GM18858 (cell line): ENCODE results near the gene GOLGA8O.
"Not testable (repeated sequence)": the region's sequence is repeated elsewhere in the genome, so short reads cannot be mapped to it uniquely, and the experiment has no call there.

ENCODE experiments used
- ATAC-seq: cut with Tn5 transposase; IDR thresholded peaks from one replicate; pipeline ENCODE4 v1.9.1; 2021; ENCODE audit not compliant: unreplicated experiment

The GOLGA8O gene, protein sequence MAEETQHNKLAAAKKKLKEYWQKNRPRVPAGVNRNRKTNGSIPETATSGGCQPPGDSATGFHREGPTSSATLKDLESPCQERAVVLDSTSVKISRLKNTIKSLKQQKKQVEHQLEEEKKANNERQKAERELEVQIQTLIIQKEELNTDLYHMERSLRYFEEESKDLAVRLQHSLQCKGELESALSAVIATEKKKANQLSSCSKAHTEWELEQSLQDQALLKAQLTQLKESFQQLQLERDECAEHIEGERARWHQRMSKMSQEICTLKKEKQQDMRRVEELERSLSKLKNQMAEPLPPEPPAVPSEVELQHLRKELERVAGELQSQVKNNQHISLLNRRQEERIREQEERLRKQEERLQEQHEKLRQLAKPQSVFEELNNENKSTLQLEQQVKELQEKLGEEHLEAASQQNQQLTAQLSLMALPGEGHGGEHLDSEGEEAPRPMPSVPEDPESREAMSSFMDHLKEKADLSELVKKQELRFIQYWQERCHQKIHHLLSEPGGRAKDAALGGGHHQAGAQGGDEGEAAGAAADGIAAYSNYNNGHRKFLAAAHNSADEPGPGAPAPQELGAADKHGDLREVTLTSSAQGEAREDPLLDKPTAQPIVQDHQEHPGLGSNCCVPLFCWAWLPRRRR

GRCh38 chr15:32455534-32455933, at the start of gene GOLGA8O:
Gene GOLGA8O, minus strand, starts transcription at chr15:32455634. Its CDS starts 98 bp downstream, at chr15:32455536.
- not testable (repeated sequence) for ATAC-seq

DNA sequence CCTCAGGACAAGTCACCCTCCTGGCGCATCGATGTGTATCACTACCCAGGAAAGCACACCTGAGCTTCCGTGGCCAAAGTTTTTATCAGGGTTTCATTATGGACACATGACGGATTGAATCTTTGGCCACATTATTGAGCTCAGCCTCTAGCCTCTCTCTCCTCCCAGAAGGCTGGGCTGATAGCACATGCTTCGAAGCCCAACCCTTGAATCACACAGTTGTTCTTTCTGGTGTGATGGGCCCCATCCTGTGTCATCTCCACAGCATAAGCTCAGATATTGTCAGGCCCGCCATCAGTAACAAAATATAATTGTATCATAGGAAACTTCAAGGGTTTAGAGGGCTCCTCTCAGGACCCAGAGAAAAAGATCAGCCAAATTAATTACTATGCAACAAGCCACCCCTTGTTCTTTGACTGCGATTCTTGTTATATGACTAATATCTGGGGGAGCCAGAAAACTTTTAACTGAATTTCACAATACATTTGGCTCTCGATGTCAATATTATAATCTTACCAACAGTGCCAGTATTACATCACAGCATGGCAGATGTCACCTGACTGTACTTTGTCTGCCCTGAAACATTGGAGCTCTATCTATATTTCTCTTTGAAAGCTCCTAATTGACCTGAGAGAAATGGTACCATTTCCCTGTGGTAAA, 48.8 kb upstream of the GOLGA8O start:
- ATAC-seq = not testable (repeated sequence)

- not testable (repeated sequence) for ATAC-seq
These were observed 47.5 kb upstream of the GOLGA8O start for GRCh38 chr15:32502946-32503345.

DNA sequence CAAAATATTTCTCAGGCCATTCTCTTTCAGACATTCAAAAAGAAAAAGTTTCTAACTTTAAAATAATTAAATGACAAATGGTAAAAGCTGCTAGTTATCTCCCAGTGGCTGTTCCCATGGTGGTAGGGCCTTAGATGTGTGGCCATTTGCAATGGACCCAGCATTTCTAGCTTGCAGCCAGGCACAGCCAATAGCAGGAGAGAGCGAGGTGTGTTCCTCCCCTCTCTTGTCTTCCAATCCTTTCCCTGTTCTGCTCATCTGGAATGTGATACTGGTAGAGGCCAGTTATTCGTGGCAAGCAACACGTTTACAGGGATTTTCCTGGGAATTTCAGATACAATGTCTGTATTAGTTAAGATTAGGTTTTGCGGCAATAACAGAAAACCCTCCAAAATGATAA, 37.3 kb upstream of the GOLGA8O start:
- not testable (repeated sequence) for ATAC-seq

GRCh38 chr15:32486474-32486873, 31.0 kb upstream of the GOLGA8O start:
- ATAC-seq = not testable (repeated sequence)

GRCh38 chr15:32483377-32483776, 27.9 kb upstream of the GOLGA8O start:
- ATAC-seq = not testable (repeated sequence)

DNA sequence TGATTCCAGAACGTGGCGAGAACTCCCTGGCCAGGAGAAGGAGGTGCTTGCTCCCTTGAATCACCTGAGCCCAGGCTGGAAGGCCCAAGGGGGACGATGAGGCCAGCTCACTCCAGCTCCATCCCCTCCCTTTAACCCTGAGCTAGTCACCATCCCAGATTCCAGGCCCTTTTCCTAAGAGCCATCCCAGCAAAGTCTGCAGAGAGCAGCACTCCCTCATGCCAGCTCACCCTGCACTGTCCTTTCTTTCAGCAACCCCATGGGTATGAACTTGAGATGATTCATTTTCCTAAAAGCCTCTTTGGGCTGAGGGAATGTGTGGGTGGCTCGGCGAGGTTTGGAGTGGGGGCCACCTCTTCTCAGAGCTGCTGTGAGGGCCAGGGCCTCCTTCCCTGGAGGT, 26.2 kb upstream of the GOLGA8O start:
- ATAC-seq = not testable (repeated sequence)

- not testable (repeated sequence) for ATAC-seq
These were observed 12.6 kb upstream of the GOLGA8O start for GRCh38 chr15:32468076-32468475.

DNA sequence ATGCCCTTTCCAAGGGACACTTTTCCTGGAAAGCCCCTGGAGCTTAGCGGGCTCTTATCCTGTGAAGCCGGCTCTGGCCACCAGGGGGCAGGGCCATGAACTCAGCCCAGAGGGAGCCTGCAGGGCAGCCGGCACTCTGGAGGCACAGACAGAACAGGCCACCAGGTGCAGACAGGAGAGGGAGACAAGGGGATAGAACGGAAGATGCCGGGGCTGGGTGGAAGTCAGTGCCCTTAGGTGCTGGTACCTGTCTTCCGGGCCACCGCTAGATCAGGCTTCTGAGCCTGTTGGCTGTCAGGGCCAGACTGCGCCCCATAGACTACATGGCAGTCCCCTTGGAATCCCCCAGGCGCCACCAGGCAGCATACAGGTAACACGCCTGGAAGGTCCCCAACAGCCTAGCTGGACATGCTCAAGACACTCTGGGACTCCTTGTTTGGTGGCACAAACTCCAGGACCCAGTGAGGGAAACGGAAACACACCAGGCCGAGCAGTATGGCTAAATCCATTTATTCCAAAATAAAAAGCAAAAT, 14.9 kb downstream of the GOLGA8O start:
- ATAC-seq = not testable (repeated sequence)

DNA sequence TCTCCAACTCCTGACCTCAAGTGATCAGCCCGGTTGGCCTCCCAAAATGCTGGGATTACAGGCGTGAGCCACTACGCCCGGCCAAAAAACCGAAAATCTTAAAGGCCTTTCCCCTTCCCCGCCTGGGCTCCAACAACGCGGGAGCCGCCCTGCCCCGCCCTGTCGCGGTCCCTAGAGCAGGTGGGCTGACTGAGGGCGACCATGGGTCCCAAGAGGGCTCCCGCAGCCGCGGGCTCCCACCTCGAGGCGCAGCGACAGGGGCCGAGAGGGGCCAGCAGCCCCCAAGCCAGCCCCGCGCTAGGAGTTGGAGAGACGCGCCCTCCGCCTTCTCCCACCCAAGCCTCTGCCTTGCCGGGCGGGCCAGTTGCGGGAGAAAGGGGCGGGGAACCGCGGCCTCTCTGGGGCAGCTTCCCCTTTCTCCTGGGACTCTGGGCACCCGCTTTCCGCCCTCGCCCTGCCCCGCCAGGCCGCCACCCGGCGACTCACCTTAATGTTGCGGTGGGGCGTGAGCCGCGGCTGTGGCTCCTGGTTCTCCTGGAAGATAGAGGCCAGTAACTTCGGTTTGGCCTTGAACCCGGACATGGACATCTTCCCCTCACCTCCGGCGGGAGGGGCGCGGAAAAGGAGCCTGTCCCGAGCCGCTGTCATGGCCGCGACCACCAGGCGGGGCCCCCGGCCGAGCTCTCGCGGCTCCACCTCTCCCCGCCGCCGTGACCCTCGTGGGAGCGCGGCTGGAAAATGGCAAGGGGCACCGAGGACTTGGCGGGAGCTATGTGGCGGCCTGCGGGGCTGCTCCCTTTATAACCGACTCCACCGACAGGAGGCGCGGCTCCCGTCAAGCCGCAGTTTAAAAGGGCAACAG, 21.1 kb downstream of the GOLGA8O start:
- not testable (repeated sequence) for ATAC-seq

DNA sequence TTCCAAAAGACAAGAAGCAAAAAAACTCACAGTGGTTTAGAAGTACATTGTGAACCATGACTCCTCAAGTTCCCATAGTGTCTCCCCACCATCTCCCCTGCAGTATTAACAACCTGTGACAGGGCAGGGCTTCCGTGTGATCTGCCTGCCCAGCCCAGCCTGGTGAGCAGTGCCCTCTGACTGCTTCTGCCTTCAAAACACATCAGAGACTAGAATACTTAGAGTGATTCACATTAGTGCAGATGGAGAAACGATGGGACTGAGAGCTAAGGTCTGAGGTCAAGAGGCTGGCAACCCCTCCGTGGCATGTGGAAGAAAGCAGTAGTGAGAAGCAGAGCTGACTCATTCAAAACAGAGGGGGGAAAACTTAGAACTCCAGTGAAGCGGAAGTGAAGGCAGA, 27.8 kb downstream of the GOLGA8O start:
- ATAC-seq = not testable (repeated sequence)

DNA sequence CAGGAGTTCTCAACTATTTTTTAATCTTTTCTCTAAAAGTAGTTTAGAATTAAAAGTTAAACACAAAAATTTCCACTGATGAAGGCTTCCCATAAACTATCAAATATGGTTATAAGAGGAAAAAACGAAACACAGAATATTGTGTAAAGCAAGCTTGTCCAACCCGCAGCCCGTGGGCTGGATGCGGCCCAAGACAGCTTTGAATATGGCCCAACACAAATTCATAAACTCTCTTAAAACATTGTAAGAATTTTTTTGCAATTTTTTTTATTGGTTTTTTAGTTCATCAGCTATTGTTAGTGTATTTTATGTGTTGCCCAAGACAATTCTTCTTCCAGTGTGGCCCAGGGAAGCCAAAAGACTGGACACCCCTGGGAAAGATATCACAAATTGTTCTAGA, 28.9 kb downstream of the GOLGA8O start:
- not testable (repeated sequence) for ATAC-seq

- not testable (repeated sequence) for ATAC-seq
These were observed 47.5 kb downstream of the GOLGA8O start for GRCh38 chr15:32407903-32408302.

DNA sequence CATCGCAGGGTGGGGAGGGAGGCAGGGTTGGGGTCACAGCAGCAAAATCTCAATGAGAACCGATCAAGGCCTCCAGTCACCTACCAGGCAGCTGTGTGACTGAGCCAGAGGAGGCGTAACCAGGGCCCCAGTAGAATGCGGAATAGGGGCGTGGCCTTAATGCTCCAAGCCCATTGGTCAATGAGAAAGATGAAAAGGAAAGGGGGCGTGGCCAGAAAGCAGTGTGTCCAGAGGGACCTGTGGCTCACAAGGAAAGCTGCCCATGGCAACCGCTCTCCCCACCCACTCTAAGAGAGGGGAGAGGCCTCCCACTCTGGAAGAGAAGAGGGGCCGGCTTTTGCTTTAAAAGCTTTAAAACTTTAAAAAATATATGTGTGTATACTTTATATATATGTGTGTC, 52.2 kb downstream of the GOLGA8O start, which contains the start of gene GOLGA8K:
Gene GOLGA8K, minus strand, starts transcription at position 101 of the 400 bp plus-strand sequence. Its CDS starts 98 bp downstream, at position 3.
- not testable (repeated sequence) for ATAC-seq

- not testable (repeated sequence) for ATAC-seq
These were observed 58.9 kb downstream of the GOLGA8O start for GRCh38 chr15:32396522-32396921.
